H1 (cell line): Measurements from ENCODE around the gene PDZD2. TPM values are rescaled to one million over a fixed set of nuclear protein-coding genes. Genes with fewer than 3 reads are reported as not detected.

Experiments used
- CTCF ChIA-PET: fragments of 300-600 bp; sonication (Branson Sonifier 250); formaldehyde crosslinking; loops from one replicate; lab custom pipeline; 2021; ENCODE audit not compliant: partially characterized antibody; lab: Charles Lee
- POLR2A ChIA-PET: fragments of 300-600 bp; sonication (Branson Sonifier 250); formaldehyde crosslinking; loops from one replicate; lab custom pipeline; 2021; ENCODE audit warnings: inconsistent platforms; ENCODE audit not compliant: partially characterized antibody; lab: Charles Lee
- DNase-seq, 2 experiments: peaks; one replicate each; pipeline versions ENCODE4 v3.0.0 to v3.0.0-alpha.2; 2010 to 2022; ENCODE audit warnings: low spot score in 2 of 2, low read depth in 1 of 2, mixed read lengths in 1 of 2
- FAIRE-seq: peaks from 2 replicates; lab custom pipeline; 2011; peaks lifted over from hg19 to GRCh38; lab: Jason Lieb, UNC
- H2AFZ ChIP-seq: 2 replicates; pipeline ENCODE4 v1.8.1; 2012; ENCODE audit warnings: low read length, inconsistent platforms
- H2AK5ac ChIP-seq: 2 replicates; pipeline ENCODE4 v1.6.1; 2013; ENCODE audit warnings: low read depth, low read length
- H2BK120ac ChIP-seq: replicated peaks from 2 replicates; pipeline ENCODE3; 2013; ENCODE audit warnings: low read depth, low read length, inconsistent platforms
- H2BK12ac ChIP-seq: 2 replicates; pipeline ENCODE4 v1.6.1; 2013; ENCODE audit warnings: low read depth, low read length
- H2BK15ac ChIP-seq: 2 replicates; pipeline ENCODE4 v1.6.1; 2013; ENCODE audit warnings: low read length
- H2BK20ac ChIP-seq: 2 replicates; pipeline ENCODE4 v1.6.1; 2013; ENCODE audit warnings: low read length
- H2BK5ac ChIP-seq: 2 replicates; pipeline ENCODE4 v1.6.1; 2013; ENCODE audit warnings: low read depth, low read length
- H3K14ac ChIP-seq: 2 replicates; pipeline ENCODE4 v1.6.1; 2013; ENCODE audit warnings: inconsistent platforms; ENCODE audit not compliant: insufficient read length
- H3K18ac ChIP-seq: 2 replicates; pipeline ENCODE4 v1.6.1; 2013; ENCODE audit warnings: low read length; ENCODE audit errors: extremely low read depth
- H3K23ac ChIP-seq: 2 replicates; pipeline ENCODE4 v1.6.1; 2013; ENCODE audit warnings: inconsistent platforms; ENCODE audit not compliant: insufficient read length
- H3K23me2 ChIP-seq: 2 replicates; pipeline ENCODE4 v1.6.1; 2013; ENCODE audit warnings: low read depth, low read length
- H3K27ac ChIP-seq: 2 replicates; pipeline ENCODE4 v1.6.1; 2011; ENCODE audit warnings: low read depth, low read length, inconsistent platforms
- H3K27me3 ChIP-seq, 4 experiments: replicated peaks in 1 of 4; 1 replicate in 1 of 4; 2 replicates in 3 of 4; pipeline versions ENCODE4 v1.6.1 to v1.8.1; 2011 to 2013; ENCODE audit warnings: low read length in 3 of 4, mild to moderate bottlenecking in 3 of 4, inconsistent platforms in 2 of 4, mixed read lengths in 2 of 4, moderate library complexity in 1 of 4; ENCODE audit not compliant: control insufficient read depth in 3 of 4, insufficient read depth in 3 of 4; ENCODE audit errors: extremely low read depth in 1 of 4
- H3K36me3 ChIP-seq, 4 experiments: 2 replicates each; pipeline versions ENCODE4 v1.6.1 to v1.8.1; 2011 to 2013; ENCODE audit warnings: mild to moderate bottlenecking in 4 of 4, low read length in 3 of 4, moderate library complexity in 2 of 4, control low read depth in 1 of 4, inconsistent platforms in 1 of 4; ENCODE audit not compliant: insufficient read depth in 4 of 4, control insufficient read depth in 2 of 4
- H3K4ac ChIP-seq: replicated peaks from 2 replicates; pipeline ENCODE3; 2013; ENCODE audit warnings: low read length, low read depth, mixed read lengths, inconsistent platforms; ENCODE audit not compliant: insufficient read length
- H3K4me1 ChIP-seq, 4 experiments: replicated peaks in 1 of 4; 1 replicate in 1 of 4; 2 replicates in 3 of 4; pipeline versions ENCODE4 v1.6.1 to v1.8.1; 2011 to 2013; ENCODE audit warnings: low read length in 3 of 4, inconsistent platforms in 2 of 4, mixed read lengths in 1 of 4; ENCODE audit not compliant: insufficient read depth in 4 of 4, control insufficient read depth in 3 of 4
- H3K4me2 ChIP-seq, 2 experiments: 2 replicates each; pipeline versions ENCODE4 v1.6.1 to v1.8.1; 2011 to 2013; ENCODE audit warnings: low read depth in 2 of 2, low read length in 2 of 2, control low read depth in 1 of 2, inconsistent platforms in 1 of 2, mild to moderate bottlenecking in 1 of 2; ENCODE audit not compliant: insufficient read depth in 1 of 2
- H3K4me3 ChIP-seq, 4 experiments: fragments of 200-600, 300-600 bp in 1 of 4; sonication (generic), shearing (Covaris generic), sonication (Bioruptor Twin) in 1 of 4; 2 replicates each; pipeline versions ENCODE4 v1.5.1 to v1.8.1; 2011 to 2016; ENCODE audit warnings: low read length in 4 of 4, low read depth in 3 of 4, control low read depth in 2 of 4, inconsistent platforms in 2 of 4, mild to moderate bottlenecking in 2 of 4, mixed read lengths in 1 of 4, moderate library complexity in 1 of 4; ENCODE audit not compliant: insufficient read depth in 2 of 4; ENCODE audit errors: extremely low read depth in 1 of 4
- H3K56ac ChIP-seq: replicated peaks from 2 replicates; pipeline ENCODE3; 2013; ENCODE audit warnings: low read depth, mild to moderate bottlenecking, mixed read lengths, low read length, inconsistent platforms; ENCODE audit not compliant: insufficient read length
- H3K79me1 ChIP-seq: 2 replicates; pipeline ENCODE4 v1.6.1; 2013; ENCODE audit warnings: low read depth, low read length, control low read depth
- H3K79me2 ChIP-seq, 2 experiments: 2 replicates each; pipeline versions ENCODE4 v1.6.1 to v1.8.1; 2012 to 2013; ENCODE audit warnings: low read length in 2 of 2, mild to moderate bottlenecking in 2 of 2, inconsistent platforms in 1 of 2; ENCODE audit not compliant: insufficient read depth in 2 of 2, control insufficient read depth in 1 of 2
- H3K9ac ChIP-seq, 4 experiments: replicated peaks in 1 of 4; 1 replicate in 1 of 4; 2 replicates in 3 of 4; pipeline versions ENCODE4 v1.6.1 to v1.8.1; 2011 to 2013; ENCODE audit warnings: low read depth in 3 of 4, low read length in 3 of 4, control low read depth in 2 of 4, mild to moderate bottlenecking in 2 of 4, moderate library complexity in 2 of 4, inconsistent platforms in 1 of 4; ENCODE audit errors: extremely low read depth in 1 of 4
- H3K9me3 ChIP-seq, 2 experiments: 2 replicates each; pipeline versions ENCODE4 v1.6.1 to v1.8.1; 2012 to 2013; ENCODE audit warnings: mild to moderate bottlenecking in 2 of 2, moderate library complexity in 2 of 2, control low read depth in 1 of 2, inconsistent platforms in 1 of 2, low read depth in 1 of 2, low read length in 1 of 2, mixed read lengths in 1 of 2; ENCODE audit not compliant: insufficient read depth in 2 of 2
- H4K20me1 ChIP-seq, 2 experiments: replicated peaks in 1 of 2; 2 replicates each; pipeline versions ENCODE3 to v1.8.1; 2011 to 2013; ENCODE audit warnings: inconsistent platforms in 2 of 2, low read length in 2 of 2, mild to moderate bottlenecking in 1 of 2; ENCODE audit not compliant: insufficient read depth in 2 of 2, control insufficient read depth in 1 of 2
- H4K5ac ChIP-seq: 2 replicates; pipeline ENCODE4 v1.6.1; 2013; ENCODE audit warnings: low read length, low read depth, mixed read lengths, inconsistent platforms; ENCODE audit not compliant: insufficient read length
- H4K8ac ChIP-seq: 2 replicates; pipeline ENCODE4 v1.8.0; 2013; ENCODE audit warnings: mild to moderate bottlenecking, moderate library complexity, low read length, inconsistent platforms; ENCODE audit not compliant: insufficient read depth; ENCODE audit errors: extremely low read depth
- H4K91ac ChIP-seq: replicated peaks from 2 replicates; pipeline ENCODE3; 2013; ENCODE audit warnings: low read length, mixed read lengths, inconsistent platforms; ENCODE audit not compliant: insufficient read length
- BCL11A ChIP-seq, 2 experiments: IDR thresholded peaks; one replicate each; pipeline ENCODE4 v1.6.1; 2011; ENCODE audit warnings: low read depth in 2 of 2, low read length in 2 of 2, mild to moderate bottlenecking in 2 of 2
- CBX5 ChIP-seq: fragments of 300-800, 300-1000 bp; sonication (generic); IDR thresholded peaks from 2 replicates; pipeline ENCODE4 v1.7.1; 2016; ENCODE audit warnings: antibody characterized with exemption, low read length, low read depth
- CTBP2 ChIP-seq: IDR thresholded peaks from 2 replicates; pipeline ENCODE4 v1.7.0; 2011; ENCODE audit warnings: borderline replicate concordance, mild to moderate bottlenecking, moderate library complexity, mixed read lengths, low read length; ENCODE audit not compliant: insufficient read depth, insufficient read length
- E2F6 ChIP-seq: IDR thresholded peaks from 2 replicates; pipeline ENCODE4 v1.6.1; 2012; ENCODE audit warnings: inconsistent platforms
- RNF2 ChIP-seq: fragments of 200-900, 300-1000 bp; sonication (generic); IDR thresholded peaks from 2 replicates; pipeline ENCODE4 v1.7.1; 2016; ENCODE audit warnings: borderline replicate concordance, low read depth, mild to moderate bottlenecking, antibody characterized with exemption, low read length; ENCODE audit not compliant: poor library complexity, severe bottlenecking; ENCODE audit errors: missing control alignments
- SRF ChIP-seq: IDR thresholded peaks from 2 replicates; pipeline ENCODE4 v1.6.1; 2011; ENCODE audit warnings: mild to moderate bottlenecking, low read depth, low read length, moderate library complexity
- WGBS, 2 experiments: shearing (Covaris generic) in 1 of 2; methylation state at CpG; one replicate each; pipeline versions ENCODE4 v1.1.6 to v1.1.7; 2013 to 2015; ENCODE audit warnings: low lambda C conversion rate in 2 of 2, mixed read lengths in 2 of 2, inconsistent platforms in 1 of 2, low coverage in 1 of 2, missing lambda C conversion rate in 1 of 2; ENCODE audit not compliant: insufficient replicate concordance in 2 of 2, insufficient coverage in 1 of 2, insufficient read length in 1 of 2; ENCODE audit errors: extremely low coverage in 1 of 2, missing lambda C conversion rate in 1 of 2; 5-methylcytosine and 5-hydroxymethylcytosine counted together
- polyA plus RNA-seq, 7 experiments: library from polyadenylated mRNA; depleted of rRNA in 3 of 7; stranded (reverse) in 5 of 7; unstranded in 2 of 7; fragments of >200 nt in 5 of 7; fragments of 200-250 nt in 2 of 7; gene quantifications; 1 replicate in 5 of 7; 2 replicates in 1 of 7; 4 replicates in 1 of 7; pipeline versions ENCODE4 v1.2.1 to v1.2.3, GENCODE V29; 2011 to 2013; ENCODE audit warnings: missing spikeins in 2 of 7, mixed read lengths in 2 of 7
- total RNA-seq: library from RNA; stranded (reverse); fragmentation: NEBNext Ultra II Directional; extraction: Animal tissue kit (Norgen Biotek cat#: 25700); gene quantifications from 2 replicates; pipeline ENCODE4 v1.2.1, GENCODE V29; 2021

PDZD2 gene
- total and polyA plus RNA-seq, 2 of the 8 experiments (the other 6 are each of a cell fraction or from before 2014, with no cell fraction given), result 1.2 to 6.8 TPM

- no peak for FAIRE-seq
Measured at GRCh38 chr5:31894141-31894540, 255.2 kb downstream of the PDZD2 start.

More at GRCh38 chr5:31894141-31894540, 255.2 kb downstream of the PDZD2 start:
- Histone ChIP-seq H3K18ac (no peak overlapping the region), H3K9ac (no peak overlapping the region), H3K4me2 (no peak overlapping the region), H2BK20ac (no peak overlapping the region), H3K56ac (no peak overlapping the region), H2BK120ac (no peak overlapping the region), H4K5ac (no peak overlapping the region), H3K79me2 (no peaks in the 10 kb centered on the region), H2BK5ac (no peak overlapping the region), H2AFZ (no peak overlapping the region), H2AK5ac (no peak overlapping the region), H3K23ac (no peak overlapping the region), H3K9me3 (no peaks in the 10 kb centered on the region), H3K4me1 (peaks cover 4 to 13% (median 10%) of the 10 kb centered on the region in 4 experiments; a peak in 6 of 7 replicates), H4K20me1 (no peaks in the 10 kb centered on the region), H4K91ac (no peak overlapping the region), H3K36me3 (no peaks in the 10 kb centered on the region), H2BK15ac (no peak overlapping the region), H3K27me3 (no peaks in the 10 kb centered on the region), H4K8ac (no peak overlapping the region), H2BK12ac (no peak overlapping the region), H3K23me2 (no peaks in the 10 kb centered on the region), H3K4me3 (no peak overlapping the region), H3K79me1 (no peaks in the 10 kb centered on the region), H3K14ac (no peak overlapping the region), H3K4ac (no peak overlapping the region), H3K27ac (no peak overlapping the region)
- no peak for DNase-seq
- 93% methylated on average over 6 of the region's 6 CpGs; no CpG with 5 or more reads in 1 of the 2 experiments for WGBS, 2 experiments
- TF ChIP-seq SRF (no peak), CBX5 (no peak), E2F6 (no peak), RNF2 (no peak), BCL11A (IDR thresholded peaks at IDR 0.05; ENCODE audit: low read depth in 2 of 2, low read length in 2 of 2) (no peak), CTBP2 (no peak)
- ChIA-PET CTCF (interaction anchor here (1.3 to 2.6 kb wide), 3 partner anchors 17 to 39 kb away, joined by 3 to 8 read pairs (median 4); no protein-coding TSS in a partner anchor), POLR2A (no interaction called here)
